Lower leg skin (tissue), 4 donors: Measurements from ENCODE around the gene TEX264. TPM values are rescaled to one million over a fixed set of nuclear protein-coding genes. Genes with fewer than 3 reads are reported as not detected.

Source experiments
- DNase-seq, 2 donors: peaks; one replicate each; pipeline ENCODE4 v3.0.0-alpha.2; 2019; ENCODE audit warnings: low spot score in 2 of 2
- H3K4me3 ChIP-seq: fragments of 200-600 bp; sonication (generic); 2 replicates; pipeline ENCODE4 v1.5.1; 2017; ENCODE audit warnings: mild to moderate bottlenecking, low read depth; ENCODE audit not compliant: poor library complexity, severe bottlenecking
- POLR2A ChIP-seq, 2 donors: fragments of 450-650 bp; IDR thresholded peaks; one replicate each; pipeline ENCODE4 v1.6.1; 2016 to 2017; ENCODE audit warnings: antibody characterized with exemption in 2 of 2, mild to moderate bottlenecking in 1 of 2, moderate library complexity in 1 of 2
- WGBS, 2 donors: methylation state at CpG; one replicate each; pipeline ENCODE4 v1.1.5; 2018; 5-methylcytosine and 5-hydroxymethylcytosine counted together
- intact Hi-C: fragments of 100-400 bp; cut with DNase I; formaldehyde crosslinking; loops from one replicate; pipeline ENCODE4 v1.15.0; 2023; ENCODE audit warnings: low total_unique reads
- total RNA-seq, 4 donors: library from RNA; depleted of rRNA; stranded (reverse); fragments of >200 nt; gene quantifications; one replicate each; pipeline ENCODE4 v1.1.0, GENCODE V29; 2016
- TF ChIP-seq, protein P1 (sequence below), 3 donors: fragments of 450-650 bp; IDR thresholded peaks; one replicate each; pipeline ENCODE4 v1.5.1; 2016; ENCODE audit warnings: antibody characterized with exemption in 3 of 3, mild to moderate bottlenecking in 3 of 3, moderate library complexity in 2 of 3

The TEX264 gene
- total RNA-seq, 4 donors from 2014 or later = 103 to 232 (median 134) TPM

DNA sequence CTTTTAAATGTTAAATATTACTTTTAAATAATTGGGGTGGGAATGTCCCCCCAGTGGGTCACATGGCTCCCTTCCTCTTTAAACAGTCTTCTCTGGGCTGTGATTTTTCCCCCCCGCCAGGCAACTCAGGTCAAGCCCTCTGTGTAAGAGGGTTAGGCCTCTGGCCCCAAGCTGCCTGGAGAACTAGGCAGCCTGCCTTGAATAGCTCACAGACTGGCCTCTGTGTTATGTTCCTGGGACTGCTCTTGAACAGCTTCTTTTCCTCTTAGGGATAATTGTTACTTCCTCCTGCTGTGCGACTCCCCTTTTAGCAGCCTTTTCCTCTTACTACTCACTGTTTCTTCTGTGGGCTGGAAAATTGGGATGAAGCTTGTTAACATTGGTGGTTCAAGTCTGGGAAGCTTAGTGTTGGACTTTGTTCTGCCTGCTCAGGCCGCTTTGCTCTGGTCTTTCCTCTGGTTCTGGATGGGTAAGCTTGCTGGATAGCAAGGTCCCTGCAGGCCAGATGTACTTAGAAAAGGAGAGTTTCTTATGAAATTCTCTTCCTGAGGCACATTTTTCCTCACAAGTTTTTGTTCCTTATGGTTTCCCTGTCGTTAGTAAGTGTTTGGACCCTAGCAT lies 2.2 kb downstream of the TEX264 start:
- TF ChIP-seq, protein P1, sequence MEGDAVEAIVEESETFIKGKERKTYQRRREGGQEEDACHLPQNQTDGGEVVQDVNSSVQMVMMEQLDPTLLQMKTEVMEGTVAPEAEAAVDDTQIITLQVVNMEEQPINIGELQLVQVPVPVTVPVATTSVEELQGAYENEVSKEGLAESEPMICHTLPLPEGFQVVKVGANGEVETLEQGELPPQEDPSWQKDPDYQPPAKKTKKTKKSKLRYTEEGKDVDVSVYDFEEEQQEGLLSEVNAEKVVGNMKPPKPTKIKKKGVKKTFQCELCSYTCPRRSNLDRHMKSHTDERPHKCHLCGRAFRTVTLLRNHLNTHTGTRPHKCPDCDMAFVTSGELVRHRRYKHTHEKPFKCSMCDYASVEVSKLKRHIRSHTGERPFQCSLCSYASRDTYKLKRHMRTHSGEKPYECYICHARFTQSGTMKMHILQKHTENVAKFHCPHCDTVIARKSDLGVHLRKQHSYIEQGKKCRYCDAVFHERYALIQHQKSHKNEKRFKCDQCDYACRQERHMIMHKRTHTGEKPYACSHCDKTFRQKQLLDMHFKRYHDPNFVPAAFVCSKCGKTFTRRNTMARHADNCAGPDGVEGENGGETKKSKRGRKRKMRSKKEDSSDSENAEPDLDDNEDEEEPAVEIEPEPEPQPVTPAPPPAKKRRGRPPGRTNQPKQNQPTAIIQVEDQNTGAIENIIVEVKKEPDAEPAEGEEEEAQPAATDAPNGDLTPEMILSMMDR (IDR thresholded peaks at IDR 0.05) = no peak
- TF ChIP-seq POLR2A (IDR thresholded peaks at IDR 0.05) = no peak
- intact Hi-C loops = loop anchor here (5.0 kb wide), 1 partner anchor 171 kb away; the partner anchor contains the start of gene DCAF1
- DNase-seq = peak in 1 of 2 donors; percentile 50
- 68% methylated on average over 4 of the region's 4 CpGs for WGBS, 2 donors
- H3K4me3 ChIP-seq = no peak overlapping the region

DNA sequence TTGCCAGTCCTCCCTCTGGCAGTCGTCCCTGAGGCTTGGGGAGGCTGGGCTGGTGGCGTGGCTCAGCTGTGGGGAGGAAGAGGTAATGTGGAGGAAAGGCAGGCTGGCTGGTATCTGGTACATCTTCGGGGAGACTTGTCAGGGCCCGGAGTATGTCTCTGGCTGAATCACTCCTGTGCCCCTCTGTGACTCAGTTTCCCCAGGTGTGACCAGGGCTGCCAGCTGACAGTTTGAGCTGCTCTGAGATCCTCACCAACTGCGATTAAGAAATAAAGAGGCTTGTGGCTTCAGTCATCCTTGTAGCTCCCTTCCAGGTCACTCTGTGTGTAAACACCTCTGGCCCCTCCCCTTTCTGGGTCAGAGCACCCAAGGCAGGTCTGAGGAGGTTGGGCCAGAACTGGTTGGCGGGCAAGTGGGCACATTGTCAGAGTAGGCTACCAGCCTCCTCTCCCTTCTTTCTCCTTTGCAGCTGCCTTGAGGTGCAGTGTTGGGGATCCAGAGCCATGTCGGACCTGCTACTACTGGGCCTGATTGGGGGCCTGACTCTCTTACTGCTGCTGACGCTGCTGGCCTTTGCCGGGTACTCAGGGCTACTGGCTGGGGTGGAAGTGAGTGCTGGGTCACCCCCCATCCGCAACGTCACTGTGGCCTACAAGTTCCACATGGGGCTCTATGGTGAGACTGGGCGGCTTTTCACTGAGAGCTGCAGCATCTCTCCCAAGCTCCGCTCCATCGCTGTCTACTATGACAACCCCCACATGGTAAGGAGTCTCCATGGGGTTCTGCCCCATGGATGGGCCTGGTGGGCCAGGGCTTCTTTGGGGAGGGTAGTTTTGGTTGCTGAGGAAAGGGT lies 3.0 kb downstream of the TEX264 start:
- 88% methylated on average over 13 to 14 of the region's 14 CpGs for WGBS, 2 donors
- no peak for TF ChIP-seq POLR2A (IDR thresholded peaks at IDR 0.05)
- TF ChIP-seq, protein P1 (IDR thresholded peaks at IDR 0.05) = no peak
- peak in 1 of 2 donors; percentile 79 for DNase-seq
- intact Hi-C loops = loop anchor here (5.0 kb wide), 1 partner anchor 172 kb away; the partner anchor contains the start of gene DCAF1
- H3K4me3 ChIP-seq = no peak overlapping the region

DNA sequence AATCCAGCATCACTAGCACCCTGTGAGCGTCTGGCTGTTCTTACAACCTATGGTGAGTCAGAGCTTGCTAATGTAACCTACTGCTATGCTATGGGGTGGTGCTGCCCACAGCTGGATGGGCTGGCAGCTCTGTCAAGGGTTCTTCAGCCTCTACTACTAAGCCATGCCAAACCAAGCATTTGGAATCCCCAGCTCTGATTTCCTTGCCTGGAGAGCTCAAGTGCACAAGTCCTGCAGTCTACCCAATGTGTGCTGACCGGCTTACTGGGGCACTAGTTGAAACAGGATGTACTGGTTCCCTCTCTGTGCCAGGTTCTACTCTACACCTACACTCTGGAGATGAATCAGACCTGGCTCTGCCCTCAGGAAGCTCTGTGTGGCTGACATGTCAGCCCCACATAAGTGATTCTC lies 4.2 kb downstream of the TEX264 start:
- TF ChIP-seq, protein P1 (IDR thresholded peaks at IDR 0.05) = no peak
- no peak for TF ChIP-seq POLR2A (IDR thresholded peaks at IDR 0.05)
- 46 to 63% methylated on average over 2 of the region's 2 CpGs for WGBS, 2 donors
- intact Hi-C loops = no loop called here
- H3K4me3 ChIP-seq = no peak overlapping the region
- DNase-seq = no peak

DNA sequence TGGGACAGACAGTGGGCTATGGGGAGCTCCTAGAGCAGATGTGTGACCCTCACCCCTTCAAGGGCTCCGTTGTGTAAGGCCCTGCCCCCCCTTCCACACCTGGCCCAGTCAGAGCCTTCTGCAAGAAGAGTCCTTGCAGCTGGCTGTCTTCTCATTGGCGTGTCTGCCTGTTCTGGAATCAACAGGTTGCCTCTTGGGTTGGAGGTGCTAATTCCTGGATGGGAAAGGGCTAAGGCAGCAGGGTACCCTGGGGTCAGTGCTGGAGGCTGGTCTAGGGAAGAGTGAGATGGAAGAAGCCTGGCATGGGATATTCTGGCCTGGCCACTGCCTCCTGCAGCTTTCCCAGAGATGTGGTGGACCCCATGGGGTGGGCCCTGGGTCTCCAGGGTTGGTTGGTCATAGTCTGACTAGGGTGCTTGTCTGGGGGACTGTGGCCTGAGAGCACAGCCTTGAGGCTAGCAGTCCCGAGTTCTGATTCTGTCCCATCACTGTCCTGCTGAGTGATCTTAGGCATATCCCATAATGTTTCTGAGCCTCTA lies 5.1 kb downstream of the TEX264 start:
- no peak overlapping the region for H3K4me3 ChIP-seq
- intact Hi-C loops = no loop called here
- TF ChIP-seq POLR2A (IDR thresholded peaks at IDR 0.05) = no peak
- TF ChIP-seq, protein P1 (IDR thresholded peaks at IDR 0.05) = no peak
- no peak for DNase-seq
- 79 to 88% methylated on average over 2 to 3 of the region's 3 CpGs for WGBS, 2 donors

DNA sequence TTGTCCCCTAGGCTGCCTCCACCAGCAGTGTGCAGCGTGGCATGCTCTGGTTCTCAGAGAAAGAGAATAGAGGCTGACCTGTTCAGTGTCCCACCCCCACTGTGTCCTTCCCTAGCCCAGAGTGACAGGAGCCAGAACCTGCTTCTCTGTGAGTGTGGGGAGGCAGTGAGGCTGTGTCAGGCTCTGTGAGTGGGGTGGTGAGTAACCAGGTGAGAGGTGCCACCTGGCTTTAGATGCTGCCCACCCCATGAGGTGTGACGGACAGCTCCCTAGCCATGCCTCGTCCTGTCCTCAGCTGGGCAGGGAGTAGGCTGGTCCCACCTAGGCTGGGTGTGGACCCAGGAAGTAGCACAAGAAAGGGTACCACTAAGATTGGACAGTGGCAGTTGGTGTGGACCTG lies 6.3 kb downstream of the TEX264 start:
- WGBS, 2 donors = 80 to 95% methylated on average over 3 of the region's 3 CpGs
- DNase-seq = no peak
- no peak overlapping the region for H3K4me3 ChIP-seq
- intact Hi-C loops = no loop called here
- TF ChIP-seq POLR2A (IDR thresholded peaks at IDR 0.05) = no peak
- TF ChIP-seq, protein P1 (IDR thresholded peaks at IDR 0.05) = no peak
